Erythroblast (primary cell): ENCODE results near the gene PPIP5K2.

Experiments
- GATA1 ChIP-seq: IDR thresholded peaks from 2 replicates; pipeline ENCODE4 v1.6.1; 2011; ENCODE audit warnings: low read depth, mild to moderate bottlenecking, control low read depth, low read length, moderate library complexity
- POLR2A ChIP-seq: IDR thresholded peaks from 2 replicates; pipeline ENCODE4 v1.6.1; 2011; ENCODE audit warnings: mild to moderate bottlenecking, low read length

DNA sequence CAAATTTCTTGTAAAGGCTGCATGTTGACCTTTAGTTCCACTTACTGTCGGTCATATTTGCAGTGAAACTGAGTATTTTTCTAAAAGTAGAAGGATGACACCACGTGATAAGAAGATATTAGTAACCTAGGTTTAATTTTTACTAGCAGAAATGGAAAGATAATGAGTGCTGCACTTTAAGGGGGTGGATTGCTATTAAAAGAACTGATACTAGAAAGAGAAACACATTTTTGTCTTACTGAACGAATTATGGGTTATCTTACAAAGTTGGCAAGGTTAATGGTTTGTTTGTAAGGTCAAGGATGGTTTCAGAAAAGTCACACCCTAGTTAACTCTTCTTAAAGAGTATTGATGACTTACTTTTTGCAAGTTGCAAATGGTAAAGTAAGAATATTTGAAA, 140.8 kb downstream of the PPIP5K2 start:
- TF ChIP-seq POLR2A (no peak), GATA1 (no peak)
